ENCODE data around the gene CFAP61. TPM values are rescaled to one million over a fixed set of nuclear protein-coding genes. Genes with fewer than 3 reads are reported as not detected.

Gene CFAP61
- total RNA-seq, 1 donor from 2014 or later = not detected

- H3K27ac ChIP-seq = no peak overlapping the region
- TF ChIP-seq CTCF (IDR thresholded peaks at IDR 0.05) = no peak
Measured at GRCh38 chr20:20293691-20294385, 241.5 kb downstream of the CFAP61 start.

GRCh38 chr20:20295621-20296498 is 243.5 kb downstream of the CFAP61 start:
- intact Hi-C loops (cut with DNase I) = no loop called here
- Histone ChIP-seq H3K9me3 (no peaks in the 10 kb centered on the region), H3K4me3 (no peak overlapping the region), H3K27me3 (no peaks in the 10 kb centered on the region), H3K27ac (no peak overlapping the region), H3K36me3 (no peaks in the 10 kb centered on the region), H3K4me1 (no peaks in the 10 kb centered on the region)
- DNase-seq (ENCODE audit: low spot score in 2 of 2) = no peak
- no peak for TF ChIP-seq CTCF (IDR thresholded peaks at IDR 0.05)

More at GRCh38 chr20:20293691-20294385, 241.5 kb downstream of the CFAP61 start:
- H3K9me3 ChIP-seq = no peaks in the 10 kb centered on the region
- no peaks in the 10 kb centered on the region for H3K27me3 ChIP-seq
- DNase-seq (ENCODE audit: low spot score in 2 of 2) = no peak
- H3K36me3 ChIP-seq = no peaks in the 10 kb centered on the region
- H3K4me3 ChIP-seq = no peak overlapping the region
- no peaks in the 10 kb centered on the region for H3K4me1 ChIP-seq
- intact Hi-C loops (cut with DNase I) = no loop called here

GRCh38 chr20:20297181-20297580 is 244.8 kb downstream of the CFAP61 start:
- DNase-seq (ENCODE audit: low spot score in 2 of 2) = no peak
- H3K4me1 ChIP-seq = no peaks in the 10 kb centered on the region

GRCh38 chr20:20297752-20298151 is 245.4 kb downstream of the CFAP61 start:
- no peak for DNase-seq (ENCODE audit: low spot score in 2 of 2)
- intact Hi-C loops (cut with DNase I) = no loop called here
- Histone ChIP-seq H3K4me3 (no peak overlapping the region), H3K9me3 (no peaks in the 10 kb centered on the region), H3K27me3 (no peaks in the 10 kb centered on the region), H3K36me3 (no peaks in the 10 kb centered on the region), H3K27ac (no peak overlapping the region), H3K4me1 (no peaks in the 10 kb centered on the region)
- no peak for TF ChIP-seq CTCF (IDR thresholded peaks at IDR 0.05)

More at GRCh38 chr20:20297181-20297580, 244.8 kb downstream of the CFAP61 start:
- intact Hi-C loops (cut with DNase I) = no loop called here
- Histone ChIP-seq H3K4me3 (no peak overlapping the region), H3K36me3 (no peaks in the 10 kb centered on the region), H3K27ac (no peak overlapping the region), H3K9me3 (no peaks in the 10 kb centered on the region), H3K27me3 (no peaks in the 10 kb centered on the region)
- no peak for TF ChIP-seq CTCF (IDR thresholded peaks at IDR 0.05)

- Histone ChIP-seq H3K4me3 (no peak overlapping the region), H3K27me3 (no peaks in the 10 kb centered on the region), H3K36me3 (no peaks in the 10 kb centered on the region), H3K4me1 (no peaks in the 10 kb centered on the region), H3K27ac (no peak overlapping the region), H3K9me3 (no peaks in the 10 kb centered on the region)
- TF ChIP-seq CTCF (IDR thresholded peaks at IDR 0.05) = no peak
- no peak for DNase-seq (ENCODE audit: low spot score in 2 of 2)
- intact Hi-C loops (cut with DNase I) = no loop called here
Measured at GRCh38 chr20:20299904-20300303, 247.6 kb downstream of the CFAP61 start.

All from ascending aorta (tissue), 2 donors.